GM12878 (cell line): ENCODE results near the gene PSMB5. TPM values are rescaled to one million over a fixed set of nuclear protein-coding genes. Genes with fewer than 3 reads are reported as not detected.

ENCODE experiments used
- ATAC-seq: fragments of 200-7000 bp; cut with Tn5 transposase; 3 replicates; pipeline ENCODE4 v1.9.1; 2020; ENCODE audit warnings: mild to moderate bottlenecking, moderate library complexity
- BruUV-seq: library from RNA; stranded (reverse); fragments of 400-500 nt; replicated peaks from 2 replicates; lab custom pipeline; 2021; lab: Mats Ljungman, UMichigan
- CTCF ChIA-PET: fragments of 300-600 bp; sonication (Branson Sonifier 250); formaldehyde crosslinking; extraction: SDS; loops from one replicate; lab custom pipeline; 2021; ENCODE audit warnings: inconsistent platforms; lab: Yijun Ruan, JAX
- POLR2A ChIA-PET: fragments of 350-600 bp; formaldehyde crosslinking; extraction: SDS; loops from one replicate; lab custom pipeline; 2021; ENCODE audit warnings: inconsistent platforms; lab: Charles Lee
- RAD21 ChIA-PET: fragments of 300-600 bp; sonication (Branson Sonifier 250); formaldehyde crosslinking; loops from one replicate; lab custom pipeline; 2023; ENCODE audit warnings: antibody characterized with exemption; ENCODE audit not compliant: unreplicated experiment; lab: Charles Lee
- SMC1A ChIA-PET: fragments of 300-600 bp; sonication (Branson Sonifier 250); formaldehyde crosslinking; loops from one replicate; lab custom pipeline; 2023; ENCODE audit not compliant: unreplicated experiment, uncharacterized antibody; lab: Charles Lee
- DNase-seq: peaks from one replicate; pipeline ENCODE4 v3.0.0-alpha.2; 2011; ENCODE audit warnings: low read depth, low spot score
- FAIRE-seq: peaks from 3 replicates; lab custom pipeline; 2011; peaks lifted over from hg19 to GRCh38; lab: Jason Lieb, UNC
- H2AFZ ChIP-seq: 2 replicates; pipeline ENCODE4 v1.6.0; 2011; ENCODE audit warnings: low read depth, low read length, control low read depth; ENCODE audit not compliant: control insufficient read depth
- H3K27ac ChIP-seq: 2 replicates; pipeline ENCODE4 v1.5.1; 2011; ENCODE audit warnings: control low read depth; ENCODE audit not compliant: control insufficient read depth, insufficient read depth
- H3K27me3 ChIP-seq, 2 experiments: replicated peaks in 1 of 2; 2 replicates each; pipeline versions ENCODE4 v1.6.0 to v1.6.1; 2011; ENCODE audit warnings: low read length in 1 of 2; ENCODE audit not compliant: control insufficient read depth in 2 of 2, insufficient read depth in 2 of 2
- H3K36me3 ChIP-seq, 2 experiments: 2 replicates each; pipeline ENCODE4 v1.5.1; 2011; ENCODE audit warnings: low read length in 1 of 2; ENCODE audit not compliant: control insufficient read depth in 2 of 2, insufficient read depth in 2 of 2
- H3K4me1 ChIP-seq: 2 replicates; pipeline ENCODE4 v1.6.1; 2011; ENCODE audit warnings: mild to moderate bottlenecking, low read length, moderate library complexity, mixed read lengths; ENCODE audit not compliant: control insufficient read depth, insufficient read depth
- H3K4me2 ChIP-seq: 2 replicates; pipeline ENCODE4 v1.6.0; 2011; ENCODE audit warnings: control low read depth; ENCODE audit not compliant: control insufficient read depth, insufficient read depth
- H3K4me3 ChIP-seq: fragments of 200-600 bp; sonication (generic); 2 replicates; pipeline ENCODE4 v1.5.1; 2016
- H3K79me2 ChIP-seq: 2 replicates; pipeline ENCODE4 v1.6.0; 2011; ENCODE audit warnings: low read length; ENCODE audit not compliant: control insufficient read depth, insufficient read depth
- H3K9ac ChIP-seq: 2 replicates; pipeline ENCODE4 v1.8.0; 2011; ENCODE audit warnings: low read length, control low read depth, mixed read lengths; ENCODE audit not compliant: control insufficient read depth, insufficient read depth
- H3K9me3 ChIP-seq: replicated peaks from 3 replicates; pipeline ENCODE4 v1.5.1; 2011; ENCODE audit warnings: mild to moderate bottlenecking, low read length; ENCODE audit not compliant: control insufficient read depth, insufficient read depth
- H4K20me1 ChIP-seq: 2 replicates; pipeline ENCODE4 v1.6.0; 2011; ENCODE audit not compliant: control insufficient read depth, insufficient read depth
- CREB1 ChIP-seq: IDR thresholded peaks from 2 replicates; pipeline ENCODE4 v1.6.1; 2012; ENCODE audit warnings: low read depth, mild to moderate bottlenecking, inconsistent platforms
- FOXK2 ChIP-seq: fragments of 450-650 bp; IDR thresholded peaks from 2 replicates; pipeline ENCODE4 v1.6.1; 2017; ENCODE audit warnings: mild to moderate bottlenecking, moderate library complexity
- HDAC2 ChIP-seq: fragments of 200-600 bp; sonication (generic); IDR thresholded peaks from 2 replicates; pipeline ENCODE4 v1.6.1; 2017
- HDAC6 ChIP-seq: fragments of 200-600 bp; sonication (generic); IDR thresholded peaks from one replicate; pipeline ENCODE4 v1.8.0; 2017; ENCODE audit warnings: antibody characterized with exemption; ENCODE audit not compliant: unreplicated experiment
- JUND ChIP-seq: IDR thresholded peaks from 2 replicates; pipeline ENCODE4 v1.6.1; 2012; ENCODE audit warnings: low read depth, mild to moderate bottlenecking, low read length, improper control_type of control experiment, moderate library complexity
- KDM1A ChIP-seq: fragments of 200-600 bp; sonication (generic); IDR thresholded peaks from 2 replicates; pipeline ENCODE4 v1.6.1; 2016; ENCODE audit warnings: borderline replicate concordance
- NFIC ChIP-seq: IDR thresholded peaks from 2 replicates; pipeline ENCODE4 v1.6.1; 2012; ENCODE audit warnings: low read depth, mild to moderate bottlenecking, inconsistent platforms, low read length, moderate library complexity
- NKRF ChIP-seq: fragments of 450-650 bp; conservative IDR thresholded peaks from 2 replicates; pipeline ENCODE4 v1.6.1; 2017; ENCODE audit warnings: mild to moderate bottlenecking, moderate library complexity
- SMAD5 ChIP-seq: IDR thresholded peaks from 2 replicates; pipeline ENCODE4 v1.6.1; 2016; ENCODE audit warnings: antibody characterized with exemption, low read depth
- SUPT20H ChIP-seq: IDR thresholded peaks from 2 replicates; pipeline ENCODE4 v1.6.1; 2011; ENCODE audit warnings: low read depth, mild to moderate bottlenecking, low read length, moderate library complexity, borderline replicate concordance; ENCODE audit not compliant: control insufficient read depth
- ZBTB4 ChIP-seq: fragments of 450-650 bp; formaldehyde crosslinking; IDR thresholded peaks from 2 replicates; pipeline ENCODE4 v1.4.0; 2022; ENCODE audit warnings: mild to moderate bottlenecking, moderate library complexity
- WGBS: methylation state at CpG from one replicate; pipeline ENCODE4 v1.1.6; 2016; ENCODE audit warnings: low lambda C conversion rate; ENCODE audit not compliant: insufficient replicate concordance, insufficient coverage; ENCODE audit errors: missing lambda C conversion rate; 5-methylcytosine and 5-hydroxymethylcytosine counted together
- in situ Hi-C: fragments of 300-500 bp; cut with MboI; formaldehyde crosslinking; loops from 9 replicates; pipeline ENCODE4 v1.14.3; 2018; ENCODE audit warnings: mixed read lengths
- intact Hi-C: fragments of 100-400 bp; cut with micrococcal nuclease; formaldehyde crosslinking; loops from one replicate; pipeline ENCODE4 v1.14.2; 2022; ENCODE audit not compliant: unreplicated experiment
- polyA plus RNA-seq, 11 experiments: library from polyadenylated mRNA; depleted of rRNA in 4 of 11; unstranded in 6 of 11; stranded (reverse) in 5 of 11; fragments of >200 nt; fragmentation: Nextera tagmentation in 4 of 11; fragmentation: Illumina TruSeq in 1 of 11; extraction: Ambion mirVana in 4 of 11; extraction: Trizol in 1 of 11; gene quantifications; 1 replicate in 1 of 11; 2 replicates in 10 of 11; pipeline versions ENCODE4 v1.2.1 to v1.2.3, GENCODE V29; 2011 to 2016; ENCODE audit warnings: inconsistent platforms in 2 of 11, missing spikeins in 2 of 11, low read depth in 1 of 11
- total RNA-seq, 4 experiments: library from RNA; depleted of rRNA in 3 of 4; stranded (reverse); fragments of >200 nt in 3 of 4; fragmentation: Illumina TruSeq in 1 of 4; extraction: Trizol in 1 of 4; gene quantifications; 2 replicates each; pipeline versions ENCODE4 v1.2.1 to v1.2.3, GENCODE V29; 2013 to 2021

PSMB5 gene
- total and polyA plus RNA-seq, 10 of the 15 experiments (the other 5 are each of a cell fraction or from before 2014, with no cell fraction given) = 84.5 to 802 (median 144) TPM

GRCh38 chr14:23023795-23024152 is 10.9 kb downstream of the PSMB5 start:
- ATAC-seq (no peak), FAIRE-seq (no peak), DNase-seq (no peak)
- no peaks in the 10 kb centered on the region for H3K79me2 ChIP-seq
- no peak overlapping the region for H3K4me3 ChIP-seq
- ChIA-PET SMC1A (interaction anchor here (0.5 to 3.4 kb wide), 4 partner anchors 9 to 1566 kb away, joined by 3 to 10 read pairs (median 5); no protein-coding TSS in a partner anchor), RAD21 (interaction anchor here (1.6 kb wide), 1 partner anchor 37 kb away, joined by 5 read pairs; no protein-coding TSS in a partner anchor), POLR2A (interaction anchor here (0.7 to 1.4 kb wide), 3 partner anchors 8 to 29 kb away, joined by 3 read pairs; no protein-coding TSS in a partner anchor), CTCF (interaction anchor here (1.3 to 5.5 kb wide), 6 partner anchors 11 to 51 kb away, joined by 4 to 43 read pairs (median 8); partner anchors contain the start of gene CDH24)
- intact Hi-C loops = no loop called here
- BruUV-seq = no TSS peak
- no peak overlapping the region for H3K9ac ChIP-seq
- peaks cover 5 to 25% of the 10 kb centered on the region in 2 experiments for H3K36me3 ChIP-seq
- in situ Hi-C loops = no loop called here
- TF ChIP-seq HDAC2 = no peak
- no peak for TF ChIP-seq HDAC6
- TF ChIP-seq SUPT20H = no peak
- no peak for TF ChIP-seq JUND
- no peak for TF ChIP-seq NKRF
- TF ChIP-seq NFIC = no peak
- TF ChIP-seq ZBTB4 = no peak
- TF ChIP-seq FOXK2 = no peak
- TF ChIP-seq KDM1A = no peak
- TF ChIP-seq CREB1 = no peak
- TF ChIP-seq SMAD5 = no peak
- H3K4me1 ChIP-seq = no peaks in the 10 kb centered on the region
- WGBS = 98% methylated on average over 2 of the region's 2 CpGs
- H2AFZ ChIP-seq = no peak overlapping the region
- no peak overlapping the region for H3K4me2 ChIP-seq
- H3K27ac ChIP-seq = no peak overlapping the region
- H3K27me3 ChIP-seq = no peaks in the 10 kb centered on the region
- H4K20me1 ChIP-seq = no peaks in the 10 kb centered on the region
- no peaks in the 10 kb centered on the region for H3K9me3 ChIP-seq
